HCT116 (cell line): ENCODE measurements around the gene CLEC11A. TPM values are rescaled to one million over a fixed set of nuclear protein-coding genes. Genes with fewer than 3 reads are reported as not detected.

ENCODE experiments used
- ATAC-seq: fragments of 200-7000 bp; cut with Tn5 transposase; 2 replicates; pipeline ENCODE4 v1.9.1; 2020; ENCODE audit warnings: mild to moderate bottlenecking, moderate library complexity
- BruUV-seq: library from RNA; stranded (reverse); fragments of 400-500 nt; replicated peaks from 2 replicates; lab custom pipeline; 2021; lab: Mats Ljungman, UMichigan
- CTCF ChIA-PET: fragments of 300-600 bp; sonication (Branson Sonifier 250); formaldehyde crosslinking; loops from one replicate; lab custom pipeline; 2021; ENCODE audit warnings: antibody characterized with exemption; lab: Charles Lee
- POLR2A ChIA-PET: fragments of 300-600, 350-600 bp; sonication (Branson Sonifier 250); formaldehyde crosslinking; loops from one replicate; lab custom pipeline; 2021; ENCODE audit warnings: antibody characterized with exemption; lab: Charles Lee
- RAD21 ChIA-PET, 2 experiments: fragments of 300-600 bp; sonication (Branson Sonifier 250); formaldehyde crosslinking; loops; one replicate each; lab custom pipeline; 2023; ENCODE audit warnings: low total read pairs in 2 of 2; ENCODE audit not compliant: uncharacterized antibody in 2 of 2, unreplicated experiment in 2 of 2, low non-redundant PET in 1 of 2; lab: Charles Lee
- DNase-seq: peaks from one replicate; pipeline ENCODE4 v3.0.0-alpha.2; 2010; ENCODE audit warnings: low read depth, low spot score
- H2AFZ ChIP-seq: fragments of 200-600 bp; shearing (Covaris generic), sonication (generic); 2 replicates; pipeline ENCODE4 v1.6.1; 2017; ENCODE audit warnings: low read depth, mixed run types, mixed read lengths, antibody characterized with exemption, low read length; ENCODE audit not compliant: poor library complexity, severe bottlenecking
- H3K27ac ChIP-seq: 2 replicates; pipeline ENCODE4 v1.5.1; 2012; ENCODE audit warnings: low read depth, low read length
- H3K27me3 ChIP-seq: fragments of 200-600 bp; sonication (generic); 2 replicates; pipeline ENCODE4 v1.6.1; 2016; ENCODE audit warnings: mixed run types, low read length, mixed read lengths; ENCODE audit not compliant: insufficient read depth
- H3K36me3 ChIP-seq, 2 experiments: fragments of 200-500 bp in 1 of 2; fragments of 200-600 bp in 1 of 2; sonication (Bioruptor generic) in 1 of 2; sonication (generic) in 1 of 2; 2 replicates each; pipeline versions ENCODE4 v1.5.1 to v1.6.1; 2014 to 2016; ENCODE audit warnings: low read length in 2 of 2, inconsistent platforms in 1 of 2, mixed read lengths in 1 of 2, mixed run types in 1 of 2; ENCODE audit not compliant: insufficient read depth in 2 of 2, control insufficient read depth in 1 of 2
- H3K4me1 ChIP-seq, 2 experiments: fragments of 200-600 bp in 1 of 2; sonication (generic) in 1 of 2; 2 replicates each; pipeline versions ENCODE4 v1.5.1 to v1.6.1; 2012 to 2017; ENCODE audit warnings: low read length in 2 of 2, inconsistent platforms in 1 of 2, mild to moderate bottlenecking in 1 of 2, mixed read lengths in 1 of 2, mixed run types in 1 of 2, moderate library complexity in 1 of 2; ENCODE audit not compliant: insufficient read depth in 2 of 2, control insufficient read depth in 1 of 2
- H3K4me2 ChIP-seq: fragments of 200-600 bp; sonication (generic); 2 replicates; pipeline ENCODE4 v1.6.1; 2017; ENCODE audit warnings: mixed run types, low read length, mixed read lengths
- H3K4me3 ChIP-seq, 2 experiments: fragments of 200-600 bp in 1 of 2; sonication (generic) in 1 of 2; replicated peaks in 1 of 2; 2 replicates each; pipeline ENCODE4 v1.5.1; 2011 to 2016; ENCODE audit warnings: low read length in 2 of 2, control low read depth in 1 of 2, low read depth in 1 of 2, mild to moderate bottlenecking in 1 of 2, mixed read lengths in 1 of 2, mixed run types in 1 of 2
- H3K79me2 ChIP-seq: fragments of 200-600 bp; sonication (generic); 2 replicates; pipeline ENCODE4 v1.6.1; 2017; ENCODE audit warnings: mild to moderate bottlenecking, mixed run types, low read length, moderate library complexity, mixed read lengths; ENCODE audit not compliant: insufficient read depth
- H3K9ac ChIP-seq: fragments of 200-600 bp; sonication (generic); 2 replicates; pipeline ENCODE4 v1.6.1; 2016; ENCODE audit warnings: low read length, mixed read lengths
- H3K9me2 ChIP-seq: fragments of 200-600 bp; sonication (generic), shearing (Covaris generic); 2 replicates; pipeline ENCODE4 v1.6.1; 2017; ENCODE audit warnings: mixed run types, mild to moderate bottlenecking, moderate library complexity; ENCODE audit not compliant: insufficient read depth
- H3K9me3 ChIP-seq, 2 experiments: fragments of 200-500 bp in 1 of 2; fragments of 200-600 bp in 1 of 2; sonication (Bioruptor generic) in 1 of 2; sonication (generic) in 1 of 2; 2 replicates each; pipeline ENCODE4 v1.6.1; 2014 to 2017; ENCODE audit warnings: low read length in 2 of 2, mixed read lengths in 2 of 2, inconsistent platforms in 1 of 2, low read depth in 1 of 2, mild to moderate bottlenecking in 1 of 2, mixed run types in 1 of 2, moderate library complexity in 1 of 2; ENCODE audit not compliant: control insufficient read depth in 1 of 2, insufficient read depth in 1 of 2
- H4K20me1 ChIP-seq: fragments of 200-600 bp; sonication (generic), shearing (Covaris generic); 2 replicates; pipeline ENCODE4 v1.6.1; 2017; ENCODE audit warnings: mixed run types, mild to moderate bottlenecking, moderate library complexity; ENCODE audit not compliant: insufficient read depth
- ATF3 ChIP-seq: IDR thresholded peaks from 2 replicates; pipeline ENCODE4 v1.6.1; 2012
- CBX3 ChIP-seq: IDR thresholded peaks from 2 replicates; pipeline ENCODE4 v1.6.1; 2012; ENCODE audit warnings: low read depth
- CTCF ChIP-seq, 3 experiments: fragments of 200-600 bp in 1 of 3; sonication (generic) in 1 of 3; IDR thresholded peaks in 2 of 3; conservative IDR thresholded peaks in 1 of 3; 2 replicates each; pipeline ENCODE4 v1.5.1; 2012 to 2017; ENCODE audit warnings: low read depth in 2 of 3, low read length in 2 of 3, antibody characterized with exemption in 1 of 3, borderline replicate concordance in 1 of 3, control low read depth in 1 of 3, mild to moderate bottlenecking in 1 of 3, mixed read lengths in 1 of 3, mixed run types in 1 of 3, moderate library complexity in 1 of 3; ENCODE audit not compliant: insufficient read depth in 1 of 3
- EZH2 ChIP-seq: fragments of 200-600 bp; sonication (generic); IDR thresholded peaks from 2 replicates; pipeline ENCODE4 v1.6.1; 2017; ENCODE audit warnings: antibody characterized with exemption, mixed run types
- JUND ChIP-seq: IDR thresholded peaks from 2 replicates; pipeline ENCODE4 v1.6.1; 2012
- MAX ChIP-seq: IDR thresholded peaks from 2 replicates; pipeline ENCODE4 v1.6.1; 2012
- POLR2A ChIP-seq: IDR thresholded peaks from 2 replicates; pipeline ENCODE4 v1.7.0; 2011; ENCODE audit warnings: borderline replicate concordance; ENCODE audit not compliant: insufficient read depth, insufficient read length; ENCODE audit errors: extremely low read depth
- POLR2AphosphoS5 ChIP-seq: IDR thresholded peaks from 2 replicates; pipeline ENCODE4 v1.6.1; 2011; ENCODE audit warnings: mild to moderate bottlenecking, low read depth, low read length, moderate library complexity
- RAD21 ChIP-seq: IDR thresholded peaks from 2 replicates; pipeline ENCODE4 v1.6.1; 2012; ENCODE audit warnings: low read depth, mild to moderate bottlenecking
- SIN3A ChIP-seq: IDR thresholded peaks from 2 replicates; pipeline ENCODE4 v1.6.1; 2012; ENCODE audit warnings: low read depth
- SP1 ChIP-seq: IDR thresholded peaks from 2 replicates; pipeline ENCODE4 v1.6.1; 2012; ENCODE audit warnings: low read depth
- SRF ChIP-seq: IDR thresholded peaks from 2 replicates; pipeline ENCODE4 v1.6.1; 2012; ENCODE audit warnings: low read depth
- TCF7L2 ChIP-seq: IDR thresholded peaks from 2 replicates; pipeline ENCODE4 v1.7.0; 2011; ENCODE audit warnings: borderline replicate concordance, inconsistent platforms; ENCODE audit not compliant: insufficient read depth, insufficient read length; ENCODE audit errors: extremely low read depth
- YY1 ChIP-seq: IDR thresholded peaks from 2 replicates; pipeline ENCODE4 v1.6.1; 2011; ENCODE audit warnings: low read length, low read depth, moderate library complexity, mild to moderate bottlenecking; ENCODE audit not compliant: insufficient replicate concordance; ENCODE audit errors: extremely low read depth
- ZNF274 ChIP-seq: fragments of 200-500 bp; sonication (Bioruptor generic); IDR thresholded peaks from 2 replicates; pipeline ENCODE4 v1.6.1; 2014; ENCODE audit warnings: mild to moderate bottlenecking, low read depth, low read length, inconsistent platforms
- intact Hi-C: fragments of 100-400 bp; cut with micrococcal nuclease; formaldehyde crosslinking; loops from 2 replicates; pipeline ENCODE4 v1.10.0; 2022
- total RNA-seq: library from RNA; stranded (reverse); gene quantifications from one replicate; pipeline ENCODE4 v1.2.1, GENCODE V29; 2021; ENCODE audit not compliant: unreplicated experiment

CLEC11A gene
- total RNA-seq, 1 experiment from 2014 or later: 7.1 TPM

- CTCF ChIA-PET: interaction anchor here (1.2 kb wide), 1 partner anchor 14 kb away, joined by 3 read pairs; no protein-coding TSS in a partner anchor
These were observed 16.2 kb downstream of the CLEC11A start for GRCh38 chr19:50739132-50739913.

GRCh38 chr19:50739914-50740426, 16.8 kb downstream of the CLEC11A start:
- no peak for DNase-seq
- H3K9me2 ChIP-seq: no peaks in the 10 kb centered on the region
- POLR2A ChIA-PET: no interaction called here
- no peak overlapping the region for H3K4me3 ChIP-seq
- H3K27me3 ChIP-seq: peaks cover 3% of the 10 kb centered on the region
- H3K79me2 ChIP-seq: no peaks in the 10 kb centered on the region
- H3K4me1 ChIP-seq: no peaks in the 10 kb centered on the region
- H3K9ac ChIP-seq: no peak overlapping the region
- no peak overlapping the region for H2AFZ ChIP-seq
- no peak overlapping the region for H3K27ac ChIP-seq
- no peaks in the 10 kb centered on the region for H3K9me3 ChIP-seq
- TF ChIP-seq POLR2A (no peak), POLR2AphosphoS5 (no peak), SIN3A (no peak), CTCF (IDR thresholded peaks at IDR 0.05 in 2 of 3, conservative IDR thresholded peaks at IDR 0.05 in 1 of 3; ENCODE audit: borderline replicate concordance in 1 of 3, insufficient read depth in 1 of 3, low read depth in 2 of 3, low read length in 2 of 3) (no peak), ATF3 (no peak), EZH2 (no peak), YY1 (no peak), RAD21 (no peak), SP1 (no peak), JUND (no peak), CBX3 (no peak)
- TF ChIP-seq, all 23 proteins: peak for 0
- Histone ChIP-seq H4K20me1 (no peaks in the 10 kb centered on the region), H3K4me2 (no peak overlapping the region), H3K36me3 (no peaks in the 10 kb centered on the region)
- RAD21 ChIA-PET: no interaction called here
- intact Hi-C loops: no loop called here
- no TSS peak for BruUV-seq
- CTCF ChIA-PET: no interaction called here
- 0 out of 2 replicates have a peak, but pooled peaks have one; percentile 44 for ATAC-seq

More at GRCh38 chr19:50739132-50739913, 16.2 kb downstream of the CLEC11A start:
- ATAC-seq: no peak
- no TSS peak for BruUV-seq
- no peak overlapping the region for H3K9ac ChIP-seq
- no peak for TF ChIP-seq TCF7L2
- no peak for TF ChIP-seq ATF3
- TF ChIP-seq SRF: no peak
- TF ChIP-seq ZNF274: no peak
- no peak for TF ChIP-seq JUND
- no peak for TF ChIP-seq SP1
- TF ChIP-seq MAX: no peak
- TF ChIP-seq SIN3A: no peak
- TF ChIP-seq EZH2: no peak
- no peak for DNase-seq
- ChIA-PET RAD21 (no interaction called here), POLR2A (no interaction called here)
- no peaks in the 10 kb centered on the region for H3K9me3 ChIP-seq
- H3K4me3 ChIP-seq: no peak overlapping the region
- no peak overlapping the region for H3K4me2 ChIP-seq
- H3K9me2 ChIP-seq: no peaks in the 10 kb centered on the region
- H3K27ac ChIP-seq: no peak overlapping the region
- H3K79me2 ChIP-seq: no peaks in the 10 kb centered on the region
- no peaks in the 10 kb centered on the region for H3K36me3 ChIP-seq
- no peaks in the 10 kb centered on the region for H3K4me1 ChIP-seq
- intact Hi-C loops: no loop called here
- no peak overlapping the region for H2AFZ ChIP-seq
- peaks cover 3% of the 10 kb centered on the region for H3K27me3 ChIP-seq
- H4K20me1 ChIP-seq: no peaks in the 10 kb centered on the region
